Neural cell (in vitro differentiated cells): ENCODE results near the gene ESPNL.

Experiments used
- EP300 ChIP-seq: fragments of 450-650 bp; conservative IDR thresholded peaks from 2 replicates; pipeline ENCODE4 v1.6.1; 2014; ENCODE audit warnings: antibody characterized with exemption, mild to moderate bottlenecking, moderate library complexity; ENCODE audit not compliant: poor library complexity, severe bottlenecking
- EZH2 ChIP-seq: fragments of 200-600, 300-800 bp; shearing (Covaris generic), sonication (generic); IDR thresholded peaks from 2 replicates; pipeline ENCODE4 v1.6.1; 2014; ENCODE audit warnings: antibody characterized with exemption, low read length, borderline replicate concordance, mild to moderate bottlenecking; ENCODE audit not compliant: insufficient read depth, poor library complexity, severe bottlenecking
- POLR2AphosphoS5 ChIP-seq: IDR thresholded peaks from 2 replicates; pipeline ENCODE4 v1.6.1; 2012
- RAD21 ChIP-seq: fragments of 450-650 bp; conservative IDR thresholded peaks from 2 replicates; pipeline ENCODE4 v1.6.1; 2014; ENCODE audit warnings: antibody characterized with exemption, mild to moderate bottlenecking, moderate library complexity
- TAF1 ChIP-seq: IDR thresholded peaks from 2 replicates; pipeline ENCODE4 v1.6.1; 2012; ENCODE audit warnings: low read depth
- TF ChIP-seq, protein P1 (sequence below): fragments of 450-650 bp; IDR thresholded peaks from 2 replicates; pipeline ENCODE4 v1.5.1; 2014; ENCODE audit warnings: antibody characterized with exemption, mild to moderate bottlenecking, moderate library complexity; ENCODE audit not compliant: poor library complexity, severe bottlenecking
- TF ChIP-seq, protein P2 (sequence below): IDR thresholded peaks from 2 replicates; pipeline ENCODE4 v1.6.1; 2012; ENCODE audit warnings: borderline replicate concordance

DNA sequence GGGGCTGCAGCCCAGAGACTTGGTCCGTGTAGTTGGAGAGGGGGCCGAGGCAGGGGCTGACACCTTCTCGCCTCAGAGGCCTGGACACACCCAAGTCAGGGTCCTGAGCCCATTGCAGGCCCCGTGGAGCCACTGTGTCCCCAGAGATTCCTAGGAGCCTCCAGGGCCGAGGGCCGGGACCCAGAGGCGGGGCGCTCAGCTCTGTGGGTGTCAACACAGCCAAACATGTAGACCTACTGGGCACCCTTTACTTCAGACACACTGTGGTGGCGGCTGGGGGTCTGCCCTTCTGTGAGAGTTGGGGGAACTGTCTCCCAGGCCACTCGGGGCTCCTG, 459 bp upstream of the ESPNL start:
- TF ChIP-seq EZH2 (no peak), POLR2AphosphoS5 (no peak), RAD21 (no peak), TAF1 (no peak), EP300 (no peak)
- TF ChIP-seq, protein P1, sequence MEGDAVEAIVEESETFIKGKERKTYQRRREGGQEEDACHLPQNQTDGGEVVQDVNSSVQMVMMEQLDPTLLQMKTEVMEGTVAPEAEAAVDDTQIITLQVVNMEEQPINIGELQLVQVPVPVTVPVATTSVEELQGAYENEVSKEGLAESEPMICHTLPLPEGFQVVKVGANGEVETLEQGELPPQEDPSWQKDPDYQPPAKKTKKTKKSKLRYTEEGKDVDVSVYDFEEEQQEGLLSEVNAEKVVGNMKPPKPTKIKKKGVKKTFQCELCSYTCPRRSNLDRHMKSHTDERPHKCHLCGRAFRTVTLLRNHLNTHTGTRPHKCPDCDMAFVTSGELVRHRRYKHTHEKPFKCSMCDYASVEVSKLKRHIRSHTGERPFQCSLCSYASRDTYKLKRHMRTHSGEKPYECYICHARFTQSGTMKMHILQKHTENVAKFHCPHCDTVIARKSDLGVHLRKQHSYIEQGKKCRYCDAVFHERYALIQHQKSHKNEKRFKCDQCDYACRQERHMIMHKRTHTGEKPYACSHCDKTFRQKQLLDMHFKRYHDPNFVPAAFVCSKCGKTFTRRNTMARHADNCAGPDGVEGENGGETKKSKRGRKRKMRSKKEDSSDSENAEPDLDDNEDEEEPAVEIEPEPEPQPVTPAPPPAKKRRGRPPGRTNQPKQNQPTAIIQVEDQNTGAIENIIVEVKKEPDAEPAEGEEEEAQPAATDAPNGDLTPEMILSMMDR = no peak
- TF ChIP-seq, protein P2, sequence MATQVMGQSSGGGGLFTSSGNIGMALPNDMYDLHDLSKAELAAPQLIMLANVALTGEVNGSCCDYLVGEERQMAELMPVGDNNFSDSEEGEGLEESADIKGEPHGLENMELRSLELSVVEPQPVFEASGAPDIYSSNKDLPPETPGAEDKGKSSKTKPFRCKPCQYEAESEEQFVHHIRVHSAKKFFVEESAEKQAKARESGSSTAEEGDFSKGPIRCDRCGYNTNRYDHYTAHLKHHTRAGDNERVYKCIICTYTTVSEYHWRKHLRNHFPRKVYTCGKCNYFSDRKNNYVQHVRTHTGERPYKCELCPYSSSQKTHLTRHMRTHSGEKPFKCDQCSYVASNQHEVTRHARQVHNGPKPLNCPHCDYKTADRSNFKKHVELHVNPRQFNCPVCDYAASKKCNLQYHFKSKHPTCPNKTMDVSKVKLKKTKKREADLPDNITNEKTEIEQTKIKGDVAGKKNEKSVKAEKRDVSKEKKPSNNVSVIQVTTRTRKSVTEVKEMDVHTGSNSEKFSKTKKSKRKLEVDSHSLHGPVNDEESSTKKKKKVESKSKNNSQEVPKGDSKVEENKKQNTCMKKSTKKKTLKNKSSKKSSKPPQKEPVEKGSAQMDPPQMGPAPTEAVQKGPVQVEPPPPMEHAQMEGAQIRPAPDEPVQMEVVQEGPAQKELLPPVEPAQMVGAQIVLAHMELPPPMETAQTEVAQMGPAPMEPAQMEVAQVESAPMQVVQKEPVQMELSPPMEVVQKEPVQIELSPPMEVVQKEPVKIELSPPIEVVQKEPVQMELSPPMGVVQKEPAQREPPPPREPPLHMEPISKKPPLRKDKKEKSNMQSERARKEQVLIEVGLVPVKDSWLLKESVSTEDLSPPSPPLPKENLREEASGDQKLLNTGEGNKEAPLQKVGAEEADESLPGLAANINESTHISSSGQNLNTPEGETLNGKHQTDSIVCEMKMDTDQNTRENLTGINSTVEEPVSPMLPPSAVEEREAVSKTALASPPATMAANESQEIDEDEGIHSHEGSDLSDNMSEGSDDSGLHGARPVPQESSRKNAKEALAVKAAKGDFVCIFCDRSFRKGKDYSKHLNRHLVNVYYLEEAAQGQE = no peak
